SK-N-SH treated with all-trans-retinoic acid at 6 μM for 48 hours (cell line): ENCODE measurements around the gene GALNTL6.

Source experiments
- ATAC-seq: fragments of 200-7000 bp; cut with Tn5 transposase; 3 replicates; pipeline ENCODE4 v1.9.1; 2020; ENCODE audit warnings: mild to moderate bottlenecking, moderate library complexity
- BACH2 ChIP-seq: fragments of 250-450 bp; sonication (Bioruptor Pico); IDR thresholded peaks from 2 replicates; pipeline ENCODE4 v1.9.0; 2021; ENCODE audit warnings: mild to moderate bottlenecking, borderline replicate concordance
- CSDC2 ChIP-seq: fragments of 250-450 bp; sonication (Bioruptor Pico); IDR thresholded peaks from 2 replicates; pipeline ENCODE4 v1.5.0; 2020; ENCODE audit warnings: mild to moderate bottlenecking, moderate library complexity
- TOX ChIP-seq: fragments of 250-450 bp; sonication (Bioruptor Pico); IDR thresholded peaks from 2 replicates; pipeline ENCODE4 v1.8.0; 2021; ENCODE audit warnings: mild to moderate bottlenecking, moderate library complexity, borderline replicate concordance
- ZC3H10 ChIP-seq: fragments of 250-450 bp; sonication (Bioruptor Pico); IDR thresholded peaks from 2 replicates; pipeline ENCODE4 v1.5.1; 2021; ENCODE audit warnings: mild to moderate bottlenecking, moderate library complexity
- ZFP30 ChIP-seq: fragments of 450-650 bp; formaldehyde crosslinking; IDR thresholded peaks from 2 replicates; pipeline ENCODE4 v1.5.0; 2022; ENCODE audit warnings: mild to moderate bottlenecking, moderate library complexity
- TF ChIP-seq, protein P1 (sequence below): fragments of 250-450 bp; sonication (Bioruptor Pico); IDR thresholded peaks from 2 replicates; pipeline ENCODE4 v1.5.0; 2020; ENCODE audit warnings: mild to moderate bottlenecking, moderate library complexity
- TF ChIP-seq, protein P2 (sequence below): fragments of 250-450 bp; sonication (Bioruptor Pico); IDR thresholded peaks from 2 replicates; pipeline ENCODE4 v1.8.0; 2021; ENCODE audit warnings: low read depth, mild to moderate bottlenecking, moderate library complexity, borderline replicate concordance
- TF ChIP-seq, protein P3 (sequence below): fragments of 250-450 bp; sonication (Bioruptor Pico); IDR thresholded peaks from 2 replicates; pipeline ENCODE4 v1.5.1; 2021; ENCODE audit warnings: mild to moderate bottlenecking, moderate library complexity
- TF ChIP-seq, protein P4 (sequence below): fragments of 250-450 bp; sonication (Bioruptor Pico); IDR thresholded peaks from 2 replicates; pipeline ENCODE4 v1.8.0; 2020; ENCODE audit warnings: mild to moderate bottlenecking, moderate library complexity, borderline replicate concordance
- TF ChIP-seq, protein P5 (sequence below): fragments of 250-450 bp; sonication (Bioruptor Pico); IDR thresholded peaks from 2 replicates; pipeline ENCODE4 v1.5.1; 2020; ENCODE audit warnings: low read depth, mild to moderate bottlenecking, moderate library complexity

Gene GALNTL6

DNA sequence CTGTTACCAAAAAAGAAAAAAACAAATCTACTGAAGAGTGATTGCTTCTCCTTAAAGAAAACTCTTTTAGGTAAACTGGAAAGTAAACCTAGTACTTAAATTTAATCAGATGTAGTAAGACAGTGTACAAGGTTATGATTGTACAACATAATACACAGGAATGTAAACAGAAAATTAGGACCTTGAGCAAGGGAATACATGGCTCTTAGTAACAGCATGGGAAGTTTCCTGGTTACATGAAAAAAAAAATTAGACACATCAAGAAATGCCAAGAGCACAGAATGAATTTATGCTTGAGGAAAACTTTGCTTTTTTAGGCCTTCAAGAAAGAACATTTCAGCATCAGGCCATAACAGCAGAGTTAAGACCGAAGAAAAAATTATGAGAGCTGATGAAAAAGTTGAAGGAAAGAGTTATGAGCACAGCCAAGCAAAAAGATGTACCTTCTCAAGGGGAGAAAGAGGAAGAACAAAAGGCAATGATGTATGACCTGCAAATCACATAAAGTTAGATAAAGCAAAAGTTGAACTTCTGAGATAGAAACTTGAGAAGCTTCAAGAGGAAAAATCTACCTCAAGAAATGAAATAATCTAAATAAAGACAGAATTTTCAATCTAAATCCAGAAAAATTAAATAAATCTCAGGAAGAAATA, 311.6 kb downstream of the GALNTL6 start:
- TF ChIP-seq, protein P1, sequence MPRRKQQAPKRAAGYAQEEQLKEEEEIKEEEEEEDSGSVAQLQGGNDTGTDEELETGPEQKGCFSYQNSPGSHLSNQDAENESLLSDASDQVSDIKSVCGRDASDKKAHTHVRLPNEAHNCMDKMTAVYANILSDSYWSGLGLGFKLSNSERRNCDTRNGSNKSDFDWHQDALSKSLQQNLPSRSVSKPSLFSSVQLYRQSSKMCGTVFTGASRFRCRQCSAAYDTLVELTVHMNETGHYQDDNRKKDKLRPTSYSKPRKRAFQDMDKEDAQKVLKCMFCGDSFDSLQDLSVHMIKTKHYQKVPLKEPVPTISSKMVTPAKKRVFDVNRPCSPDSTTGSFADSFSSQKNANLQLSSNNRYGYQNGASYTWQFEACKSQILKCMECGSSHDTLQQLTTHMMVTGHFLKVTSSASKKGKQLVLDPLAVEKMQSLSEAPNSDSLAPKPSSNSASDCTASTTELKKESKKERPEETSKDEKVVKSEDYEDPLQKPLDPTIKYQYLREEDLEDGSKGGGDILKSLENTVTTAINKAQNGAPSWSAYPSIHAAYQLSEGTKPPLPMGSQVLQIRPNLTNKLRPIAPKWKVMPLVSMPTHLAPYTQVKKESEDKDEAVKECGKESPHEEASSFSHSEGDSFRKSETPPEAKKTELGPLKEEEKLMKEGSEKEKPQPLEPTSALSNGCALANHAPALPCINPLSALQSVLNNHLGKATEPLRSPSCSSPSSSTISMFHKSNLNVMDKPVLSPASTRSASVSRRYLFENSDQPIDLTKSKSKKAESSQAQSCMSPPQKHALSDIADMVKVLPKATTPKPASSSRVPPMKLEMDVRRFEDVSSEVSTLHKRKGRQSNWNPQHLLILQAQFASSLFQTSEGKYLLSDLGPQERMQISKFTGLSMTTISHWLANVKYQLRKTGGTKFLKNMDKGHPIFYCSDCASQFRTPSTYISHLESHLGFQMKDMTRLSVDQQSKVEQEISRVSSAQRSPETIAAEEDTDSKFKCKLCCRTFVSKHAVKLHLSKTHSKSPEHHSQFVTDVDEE (CRISPR knock-in tag) = no peak
- TF ChIP-seq CSDC2 (CRISPR knock-in tag) (no peak), TOX (CRISPR knock-in tag) (no peak), BACH2 (CRISPR knock-in tag) (no peak), ZFP30 (CRISPR knock-in tag) (no peak)
- TF ChIP-seq, protein P2, sequence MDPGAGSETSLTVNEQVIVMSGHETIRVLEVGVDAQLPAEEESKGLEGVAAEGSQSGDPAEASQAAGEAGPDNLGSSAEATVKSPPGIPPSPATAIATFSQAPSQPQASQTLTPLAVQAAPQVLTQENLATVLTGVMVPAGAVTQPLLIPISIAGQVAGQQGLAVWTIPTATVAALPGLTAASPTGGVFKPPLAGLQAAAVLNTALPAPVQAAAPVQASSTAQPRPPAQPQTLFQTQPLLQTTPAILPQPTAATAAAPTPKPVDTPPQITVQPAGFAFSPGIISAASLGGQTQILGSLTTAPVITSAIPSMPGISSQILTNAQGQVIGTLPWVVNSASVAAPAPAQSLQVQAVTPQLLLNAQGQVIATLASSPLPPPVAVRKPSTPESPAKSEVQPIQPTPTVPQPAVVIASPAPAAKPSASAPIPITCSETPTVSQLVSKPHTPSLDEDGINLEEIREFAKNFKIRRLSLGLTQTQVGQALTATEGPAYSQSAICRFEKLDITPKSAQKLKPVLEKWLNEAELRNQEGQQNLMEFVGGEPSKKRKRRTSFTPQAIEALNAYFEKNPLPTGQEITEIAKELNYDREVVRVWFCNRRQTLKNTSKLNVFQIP (CRISPR knock-in tag) = no peak
- TF ChIP-seq, protein P3, sequence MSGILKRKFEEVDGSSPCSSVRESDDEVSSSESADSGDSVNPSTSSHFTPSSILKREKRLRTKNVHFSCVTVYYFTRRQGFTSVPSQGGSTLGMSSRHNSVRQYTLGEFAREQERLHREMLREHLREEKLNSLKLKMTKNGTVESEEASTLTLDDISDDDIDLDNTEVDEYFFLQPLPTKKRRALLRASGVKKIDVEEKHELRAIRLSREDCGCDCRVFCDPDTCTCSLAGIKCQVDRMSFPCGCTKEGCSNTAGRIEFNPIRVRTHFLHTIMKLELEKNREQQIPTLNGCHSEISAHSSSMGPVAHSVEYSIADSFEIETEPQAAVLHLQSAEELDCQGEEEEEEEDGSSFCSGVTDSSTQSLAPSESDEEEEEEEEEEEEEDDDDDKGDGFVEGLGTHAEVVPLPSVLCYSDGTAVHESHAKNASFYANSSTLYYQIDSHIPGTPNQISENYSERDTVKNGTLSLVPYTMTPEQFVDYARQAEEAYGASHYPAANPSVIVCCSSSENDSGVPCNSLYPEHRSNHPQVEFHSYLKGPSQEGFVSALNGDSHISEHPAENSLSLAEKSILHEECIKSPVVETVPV = no peak
- TF ChIP-seq, protein P4, sequence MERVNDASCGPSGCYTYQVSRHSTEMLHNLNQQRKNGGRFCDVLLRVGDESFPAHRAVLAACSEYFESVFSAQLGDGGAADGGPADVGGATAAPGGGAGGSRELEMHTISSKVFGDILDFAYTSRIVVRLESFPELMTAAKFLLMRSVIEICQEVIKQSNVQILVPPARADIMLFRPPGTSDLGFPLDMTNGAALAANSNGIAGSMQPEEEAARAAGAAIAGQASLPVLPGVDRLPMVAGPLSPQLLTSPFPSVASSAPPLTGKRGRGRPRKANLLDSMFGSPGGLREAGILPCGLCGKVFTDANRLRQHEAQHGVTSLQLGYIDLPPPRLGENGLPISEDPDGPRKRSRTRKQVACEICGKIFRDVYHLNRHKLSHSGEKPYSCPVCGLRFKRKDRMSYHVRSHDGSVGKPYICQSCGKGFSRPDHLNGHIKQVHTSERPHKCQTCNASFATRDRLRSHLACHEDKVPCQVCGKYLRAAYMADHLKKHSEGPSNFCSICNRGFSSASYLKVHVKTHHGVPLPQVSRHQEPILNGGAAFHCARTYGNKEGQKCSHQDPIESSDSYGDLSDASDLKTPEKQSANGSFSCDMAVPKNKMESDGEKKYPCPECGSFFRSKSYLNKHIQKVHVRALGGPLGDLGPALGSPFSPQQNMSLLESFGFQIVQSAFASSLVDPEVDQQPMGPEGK (CRISPR knock-in tag) = no peak
- TF ChIP-seq, protein P5, sequence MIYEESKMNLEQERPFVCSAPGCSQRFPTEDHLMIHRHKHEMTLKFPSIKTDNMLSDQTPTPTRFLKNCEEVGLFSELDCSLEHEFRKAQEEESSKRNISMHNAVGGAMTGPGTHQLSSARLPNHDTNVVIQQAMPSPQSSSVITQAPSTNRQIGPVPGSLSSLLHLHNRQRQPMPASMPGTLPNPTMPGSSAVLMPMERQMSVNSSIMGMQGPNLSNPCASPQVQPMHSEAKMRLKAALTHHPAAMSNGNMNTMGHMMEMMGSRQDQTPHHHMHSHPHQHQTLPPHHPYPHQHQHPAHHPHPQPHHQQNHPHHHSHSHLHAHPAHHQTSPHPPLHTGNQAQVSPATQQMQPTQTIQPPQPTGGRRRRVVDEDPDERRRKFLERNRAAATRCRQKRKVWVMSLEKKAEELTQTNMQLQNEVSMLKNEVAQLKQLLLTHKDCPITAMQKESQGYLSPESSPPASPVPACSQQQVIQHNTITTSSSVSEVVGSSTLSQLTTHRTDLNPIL (CRISPR knock-in tag) = no peak
- no peak for ATAC-seq

DNA sequence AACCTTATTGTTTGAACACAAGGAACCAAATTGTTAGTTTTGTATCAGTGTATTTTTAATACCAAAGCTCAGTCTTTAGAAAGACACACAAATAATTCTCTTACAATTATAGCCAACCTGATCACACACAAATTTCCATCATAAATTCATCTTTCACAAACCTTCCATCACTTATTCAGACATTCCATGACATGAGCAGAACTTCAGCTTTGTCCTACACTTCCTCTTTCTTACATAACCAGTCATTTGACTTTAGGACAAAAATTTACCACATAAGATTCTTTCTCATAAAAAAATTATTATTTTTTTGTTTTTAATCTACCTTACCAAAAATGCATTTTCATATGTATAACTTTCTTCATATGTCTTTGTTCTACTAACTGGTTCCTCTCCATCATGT, 312.2 kb downstream of the GALNTL6 start:
- TF ChIP-seq ZC3H10 (CRISPR knock-in tag) (no peak), TOX (CRISPR knock-in tag) (no peak), BACH2 (CRISPR knock-in tag) (no peak)
- TF ChIP-seq, protein P2 (CRISPR knock-in tag) = no peak
- TF ChIP-seq, protein P3 = no peak
- TF ChIP-seq, protein P1 (CRISPR knock-in tag) = no peak
- no peak for ATAC-seq
